ENCODE results near the gene TMEM115. TPM values are rescaled to one million over a fixed set of nuclear protein-coding genes. Genes with fewer than 3 reads are reported as not detected.

Gene TMEM115
- total RNA-seq, 4 donors from 2014 or later: 24.2 to 41.6 (median 30.6) TPM

DNA sequence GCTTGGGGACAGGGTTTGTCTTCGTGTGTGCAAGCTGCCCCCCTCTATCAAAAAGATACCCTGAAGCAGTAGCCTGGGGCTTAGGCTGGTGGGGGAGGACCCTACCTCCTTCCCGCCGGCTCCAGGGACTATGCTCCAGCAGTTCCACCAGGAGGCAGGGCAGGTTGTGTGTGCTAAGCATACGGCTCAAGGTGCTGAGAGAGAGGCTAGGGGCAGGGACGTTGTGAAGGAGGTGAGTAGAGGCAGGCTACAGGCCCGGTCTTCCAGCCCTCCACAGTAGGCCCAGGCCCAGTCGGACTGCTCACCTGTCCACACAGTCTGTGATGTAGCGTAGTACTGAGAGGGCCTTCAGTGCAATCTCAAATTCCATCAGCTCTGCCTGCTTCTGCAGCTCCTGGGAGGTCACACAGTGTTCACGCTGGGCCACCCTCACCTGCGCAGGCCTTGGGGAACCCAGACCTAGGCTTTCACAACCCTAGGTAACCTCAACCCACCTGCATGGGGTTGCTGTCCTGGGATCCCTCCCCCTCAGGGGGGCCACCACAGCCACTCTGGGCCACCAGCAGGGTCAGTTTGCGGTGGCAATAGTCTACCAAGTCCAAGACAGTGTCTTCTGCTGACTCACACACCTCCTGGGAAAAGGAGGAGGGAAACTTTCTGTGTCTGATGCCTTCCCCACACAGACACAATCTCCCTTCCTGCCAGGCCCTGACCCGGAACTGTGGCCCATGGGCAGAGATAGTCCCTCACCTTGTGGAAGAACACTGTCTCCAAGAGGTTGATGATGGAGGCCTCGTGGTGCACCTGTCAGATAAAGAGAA lies 16.3 kb downstream of the TMEM115 start:
- H3K4me1 ChIP-seq: peaks cover 40 to 82% (median 41%) of the 10 kb centered on the region in 3 donors
- H3K9me3 ChIP-seq: no peaks in the 10 kb centered on the region
- H3K27ac ChIP-seq: no peak overlapping the region
- H3K27me3 ChIP-seq: no peaks in the 10 kb centered on the region
- no peak for TF ChIP-seq POLR2A (IDR thresholded peaks at IDR 0.05)
- TF ChIP-seq, protein P1, sequence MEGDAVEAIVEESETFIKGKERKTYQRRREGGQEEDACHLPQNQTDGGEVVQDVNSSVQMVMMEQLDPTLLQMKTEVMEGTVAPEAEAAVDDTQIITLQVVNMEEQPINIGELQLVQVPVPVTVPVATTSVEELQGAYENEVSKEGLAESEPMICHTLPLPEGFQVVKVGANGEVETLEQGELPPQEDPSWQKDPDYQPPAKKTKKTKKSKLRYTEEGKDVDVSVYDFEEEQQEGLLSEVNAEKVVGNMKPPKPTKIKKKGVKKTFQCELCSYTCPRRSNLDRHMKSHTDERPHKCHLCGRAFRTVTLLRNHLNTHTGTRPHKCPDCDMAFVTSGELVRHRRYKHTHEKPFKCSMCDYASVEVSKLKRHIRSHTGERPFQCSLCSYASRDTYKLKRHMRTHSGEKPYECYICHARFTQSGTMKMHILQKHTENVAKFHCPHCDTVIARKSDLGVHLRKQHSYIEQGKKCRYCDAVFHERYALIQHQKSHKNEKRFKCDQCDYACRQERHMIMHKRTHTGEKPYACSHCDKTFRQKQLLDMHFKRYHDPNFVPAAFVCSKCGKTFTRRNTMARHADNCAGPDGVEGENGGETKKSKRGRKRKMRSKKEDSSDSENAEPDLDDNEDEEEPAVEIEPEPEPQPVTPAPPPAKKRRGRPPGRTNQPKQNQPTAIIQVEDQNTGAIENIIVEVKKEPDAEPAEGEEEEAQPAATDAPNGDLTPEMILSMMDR (IDR thresholded peaks at IDR 0.05): no peak
- H3K36me3 ChIP-seq: peaks cover 0 to 7% (median 0%) of the 10 kb centered on the region in 3 donors
- intact Hi-C loops (cut with DNase I): no loop called here
- no peak for DNase-seq
- no peak overlapping the region for H3K4me3 ChIP-seq
- WGBS, 2 donors: 92 to 100% methylated on average over 1 to 3 of the region's 13 CpGs

DNA sequence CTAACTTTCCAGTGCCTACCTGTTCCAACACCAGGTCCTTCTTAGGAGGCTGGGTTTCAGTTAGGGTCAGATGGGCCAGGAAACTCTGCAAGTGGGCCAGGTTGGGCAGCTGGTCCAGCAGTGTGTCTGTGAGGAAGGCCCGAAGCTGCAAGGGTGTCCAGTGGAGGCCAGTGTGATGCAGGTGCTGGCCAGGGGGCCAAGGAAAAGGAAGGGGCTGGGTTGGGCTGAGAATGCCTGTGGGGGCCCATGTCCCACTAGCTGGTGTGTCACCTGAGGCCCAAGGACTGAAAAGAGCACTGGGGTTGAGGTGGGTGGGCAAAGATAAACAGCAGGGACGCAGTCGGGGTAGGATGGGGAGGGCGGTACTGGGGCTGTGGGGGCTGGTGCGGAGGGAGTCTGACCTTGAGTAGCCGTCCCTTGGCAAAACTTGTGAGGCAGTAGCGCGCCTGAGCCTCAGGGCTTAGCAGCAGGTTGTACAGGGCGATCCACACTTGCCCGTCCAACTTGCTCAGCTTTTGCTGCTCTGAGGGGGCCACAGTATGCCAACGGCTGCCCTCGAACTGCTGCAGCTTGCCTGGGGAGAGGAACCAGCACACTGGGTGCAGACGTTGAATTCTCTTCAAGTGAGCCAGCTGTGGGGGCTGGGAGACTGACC lies 17.2 kb downstream of the TMEM115 start:
- intact Hi-C loops (cut with DNase I): no loop called here
- no peak for TF ChIP-seq POLR2A (IDR thresholded peaks at IDR 0.05)
- TF ChIP-seq, protein P1 (IDR thresholded peaks at IDR 0.05): no peak
- Histone ChIP-seq H3K4me1 (peaks cover 44 to 79% (median 44%) of the 10 kb centered on the region in 3 donors), H3K27me3 (no peaks in the 10 kb centered on the region), H3K36me3 (no peaks in the 10 kb centered on the region), H3K27ac (peak overlapping the region in 2 of 4 donors; percentile 94 to 96), H3K4me3 (no peak overlapping the region), H3K9me3 (no peaks in the 10 kb centered on the region)
- 88 to 89% methylated on average over 9 to 12 of the region's 13 CpGs for WGBS, 2 donors
- no peak for DNase-seq

DNA sequence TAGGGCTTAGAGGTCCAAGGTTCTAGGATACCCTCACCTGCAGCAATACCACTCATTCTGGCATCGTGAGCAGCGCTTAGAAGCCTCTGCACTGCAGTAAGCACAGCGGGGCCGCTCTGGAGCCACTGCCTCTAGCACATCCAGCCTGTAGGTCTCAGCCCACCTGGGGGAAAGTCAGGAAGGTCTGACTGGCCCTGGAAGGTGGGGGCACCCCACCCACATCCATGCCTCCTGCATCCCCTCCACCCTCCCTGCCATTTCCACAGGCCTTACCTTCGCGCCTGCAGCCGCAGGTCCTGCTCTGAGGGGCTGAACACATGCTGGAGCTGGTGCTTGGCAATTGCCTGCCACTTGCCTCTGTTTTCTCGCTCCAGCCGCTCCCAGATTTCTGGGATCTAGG lies 17.8 kb downstream of the TMEM115 start:
- DNase-seq: no peak
- no peaks in the 10 kb centered on the region for H3K27me3 ChIP-seq
- peak overlapping the region; percentile 35 to 80 (median 58) for H3K4me3 ChIP-seq
- no peaks in the 10 kb centered on the region for H3K36me3 ChIP-seq
- 60% methylated on average over 1 of the region's 9 CpGs; no CpG with 5 or more reads in 1 of the 2 donors for WGBS, 2 donors
- TF ChIP-seq POLR2A (IDR thresholded peaks at IDR 0.05): no peak
- TF ChIP-seq, protein P1 (IDR thresholded peaks at IDR 0.05): no peak
- H3K27ac ChIP-seq: peak overlapping the region; percentile 77 to 99 (median 95)
- intact Hi-C loops (cut with DNase I): no loop called here
- no peaks in the 10 kb centered on the region for H3K9me3 ChIP-seq
- peaks cover 45 to 78% (median 45%) of the 10 kb centered on the region in 3 donors for H3K4me1 ChIP-seq

DNA sequence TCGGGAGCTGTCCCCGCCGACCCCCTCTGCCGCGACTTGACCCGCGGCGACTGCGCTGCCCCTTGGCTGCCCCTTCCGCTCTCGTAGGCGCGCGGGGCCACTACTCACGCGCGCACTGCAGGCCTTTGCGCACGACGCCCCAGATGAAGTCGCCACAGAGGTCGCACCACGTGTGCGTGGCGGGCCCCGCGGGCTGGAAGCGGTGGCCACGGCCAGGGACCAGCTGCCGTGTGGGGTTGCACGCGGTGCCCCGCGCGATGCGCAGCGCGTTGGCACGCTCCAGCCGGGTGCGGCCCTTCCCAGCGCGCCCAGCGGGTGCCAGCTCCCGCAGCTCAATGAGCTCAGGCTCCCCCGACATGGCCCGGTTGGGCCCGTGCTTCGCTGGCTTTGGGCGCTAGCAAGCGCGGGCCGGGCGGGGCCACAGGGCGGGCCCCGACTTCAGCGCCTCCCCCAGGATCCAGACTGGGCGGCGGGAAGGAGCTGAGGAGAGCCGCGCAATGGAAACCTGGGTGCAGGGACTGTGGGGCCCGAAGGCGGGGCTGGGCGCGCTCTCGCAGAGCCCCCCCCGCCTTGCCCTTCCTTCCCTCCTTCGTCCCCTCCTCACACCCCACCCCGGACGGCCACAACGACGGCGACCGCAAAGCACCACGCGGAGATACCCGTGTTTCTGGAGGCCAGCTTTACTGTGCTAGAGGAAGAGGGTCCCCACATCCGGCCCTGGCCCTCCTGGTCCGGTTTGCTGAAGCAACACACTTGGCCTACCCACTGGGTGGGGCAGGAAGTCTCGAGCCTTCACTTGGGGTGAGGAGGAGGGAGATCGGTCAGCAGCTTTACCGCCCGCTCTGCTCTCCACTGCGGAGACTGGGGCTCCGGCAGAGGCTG lies 18.6 kb downstream of the TMEM115 start, which contains the start of gene RASSF1:
RASSF1 (minus strand) TSS at position 389 of the 882 bp plus-strand sequence; CDS start at position 358, 31 bp downstream.
- TF ChIP-seq, protein P1 (IDR thresholded peaks at IDR 0.05): no peak
- peak in 3 of 4 donors; percentile 43 to 92 (median 72) for TF ChIP-seq POLR2A (IDR thresholded peaks at IDR 0.05)
- 7 to 43% methylated on average over 3 to 6 of the region's 85 CpGs for WGBS, 2 donors
- H3K4me1 ChIP-seq: peaks cover 50 to 79% (median 50%) of the 10 kb centered on the region in 3 donors
- no peak for DNase-seq
- intact Hi-C loops (cut with DNase I): no loop called here
- no peaks in the 10 kb centered on the region for H3K36me3 ChIP-seq
- H3K9me3 ChIP-seq: no peaks in the 10 kb centered on the region
- peak within 1 kb of the TSS; percentile 77 to 99 (median 95) for H3K27ac ChIP-seq
- peak within 1 kb of the TSS; percentile 35 to 80 (median 58) for H3K4me3 ChIP-seq
- H3K27me3 ChIP-seq: no peaks in the 10 kb centered on the region
